ENCODE data around the gene GPR137C.
"Not testable (repeated sequence)": the region's sequence is repeated elsewhere in the genome, so short reads cannot be mapped to it uniquely, and the experiment has no call there.

GPR137C gene

GRCh38 chr14:52550661-52551060, 2.0 kb upstream of the GPR137C start:
- Mint-ChIP-seq H3K4me1 (peaks cover 39% of the 10 kb centered on the region), H3K36me3 (peaks cover 11% of the 10 kb centered on the region), H3K9me3 (no peaks in the 10 kb centered on the region), H3K27me3 (no peaks in the 10 kb centered on the region), H3K27ac (peak overlapping the region; percentile 87), H3K4me3 (peak overlapping the region; percentile 76)
- DNase-seq: no peak
- CTCF ChIA-PET: interaction anchor here (0.6 to 1.1 kb wide), 4 partner anchors 7 to 399 kb away, joined by 3 to 4 read pairs (median 4); no protein-coding TSS in a partner anchor

GRCh38 chr14:52551205-52551604, 1.4 kb upstream of the GPR137C start:
- no peak for DNase-seq
- Mint-ChIP-seq H3K4me3 (peak overlapping the region; percentile 76), H3K4me1 (peaks cover 39% of the 10 kb centered on the region), H3K27ac (peak overlapping the region; percentile 87), H3K36me3 (peaks cover 11% of the 10 kb centered on the region), H3K9me3 (no peaks in the 10 kb centered on the region), H3K27me3 (peaks cover 2% of the 10 kb centered on the region)
- CTCF ChIA-PET: interaction anchor here (0.6 to 1.5 kb wide), 5 partner anchors 8 to 398 kb away, joined by 3 to 4 read pairs (median 4); no protein-coding TSS in a partner anchor

GRCh38 chr14:52551696-52552062, 957 bp upstream of the GPR137C start:
- peaks cover 15% of the 10 kb centered on the region for H3K36me3 Mint-ChIP-seq
- peaks cover 7% of the 10 kb centered on the region for H3K27me3 Mint-ChIP-seq
- peak overlapping the region; percentile 87 for H3K27ac Mint-ChIP-seq
- CTCF ChIA-PET: interaction anchor here (1.0 to 1.5 kb wide), 4 partner anchors 8 to 251 kb away, joined by 3 to 4 read pairs (median 3); no protein-coding TSS in a partner anchor
- H3K4me1 Mint-ChIP-seq: peaks cover 39% of the 10 kb centered on the region
- H3K9me3 Mint-ChIP-seq: no peaks in the 10 kb centered on the region
- peak; percentile 25 for DNase-seq
- H3K4me3 Mint-ChIP-seq: peak overlapping the region; percentile 76

- peak; percentile 64 for DNase-seq
- Mint-ChIP-seq H3K36me3 (peaks cover 8% of the 10 kb centered on the region), H3K27me3 (peaks cover 14% of the 10 kb centered on the region), H3K27ac (peak overlapping the region; percentile 89), H3K4me1 (peaks cover 32% of the 10 kb centered on the region), H3K4me3 (peak overlapping the region; percentile 92), H3K9me3 (no peaks in the 10 kb centered on the region)
- CTCF ChIA-PET: interaction anchor here (0.9 to 1.5 kb wide), 3 partner anchors 9 to 14 kb away, joined by 3 to 4 read pairs (median 3); no protein-coding TSS in a partner anchor
These were observed 500 bp downstream of the GPR137C start for GRCh38 chr14:52553002-52553670.

- DNase-seq: peak; percentile 84
- Mint-ChIP-seq H3K4me1 (peaks cover 32% of the 10 kb centered on the region), H3K4me3 (peak overlapping the region; percentile 92), H3K9me3 (no peaks in the 10 kb centered on the region), H3K36me3 (peaks cover 8% of the 10 kb centered on the region), H3K27ac (peak overlapping the region; percentile 89), H3K27me3 (peaks cover 14% of the 10 kb centered on the region)
- CTCF ChIA-PET: interaction anchor here (0.6 to 0.9 kb wide), 2 partner anchors 9 to 658 kb away, joined by 3 read pairs; no protein-coding TSS in a partner anchor
These were observed 1.3 kb downstream of the GPR137C start for GRCh38 chr14:52553671-52554575.

- H3K9me3 Mint-ChIP-seq: no peaks in the 10 kb centered on the region
- CTCF ChIA-PET: interaction anchor here (0.7 kb wide), 1 partner anchor 110 kb away, joined by 3 read pairs; no protein-coding TSS in a partner anchor
- H3K4me3 Mint-ChIP-seq: no peak overlapping the region
- H3K27me3 Mint-ChIP-seq: peaks cover 29% of the 10 kb centered on the region
- H3K27ac Mint-ChIP-seq: no peak overlapping the region
- no peak for DNase-seq
- H3K4me1 Mint-ChIP-seq: peaks cover 6% of the 10 kb centered on the region
- H3K36me3 Mint-ChIP-seq: peaks cover 6% of the 10 kb centered on the region
These were observed 6.1 kb downstream of the GPR137C start for GRCh38 chr14:52558688-52559087.

GRCh38 chr14:52563120-52563519, 10.5 kb downstream of the GPR137C start:
- H3K27ac Mint-ChIP-seq: no peak overlapping the region
- H3K36me3 Mint-ChIP-seq: no peaks in the 10 kb centered on the region
- H3K4me3 Mint-ChIP-seq: no peak overlapping the region
- CTCF ChIA-PET: interaction anchor here (0.6 to 1.1 kb wide), 2 partner anchors 9 to 125 kb away, joined by 3 to 4 read pairs; no protein-coding TSS in a partner anchor
- H3K4me1 Mint-ChIP-seq: no peaks in the 10 kb centered on the region
- H3K27me3 Mint-ChIP-seq: peaks cover 20% of the 10 kb centered on the region
- H3K9me3 Mint-ChIP-seq: no peaks in the 10 kb centered on the region
- no peak for DNase-seq

GRCh38 chr14:52568454-52568853, 15.8 kb downstream of the GPR137C start:
- Mint-ChIP-seq H3K9me3 (peaks cover 37% of the 10 kb centered on the region), H3K27me3 (peaks cover 16% of the 10 kb centered on the region)
- H3K4me1 Mint-ChIP-seq, H3K4me3 Mint-ChIP-seq, H3K36me3 Mint-ChIP-seq, H3K27ac Mint-ChIP-seq, DNase-seq, CTCF ChIA-PET: not testable (repeated sequence)

- no peak for DNase-seq
- Mint-ChIP-seq H3K9me3 (peaks cover 28% of the 10 kb centered on the region), H3K27me3 (peaks cover 15% of the 10 kb centered on the region), H3K4me1 (no peaks in the 10 kb centered on the region), H3K4me3 (no peak overlapping the region), H3K27ac (no peak overlapping the region), H3K36me3 (peaks cover 5% of the 10 kb centered on the region)
- CTCF ChIA-PET: interaction anchor here (1.1 kb wide), 1 partner anchor 720 kb away, joined by 3 read pairs; no protein-coding TSS in a partner anchor
These were observed 23.2 kb downstream of the GPR137C start for GRCh38 chr14:52575858-52576257.

GRCh38 chr14:52583544-52583943, 30.9 kb downstream of the GPR137C start:
- Mint-ChIP-seq H3K27me3 (peaks cover 18% of the 10 kb centered on the region), H3K4me1 (no peaks in the 10 kb centered on the region), H3K9me3 (no peaks in the 10 kb centered on the region), H3K36me3 (no peaks in the 10 kb centered on the region), H3K27ac (no peak overlapping the region), H3K4me3 (no peak overlapping the region)
- no peak for DNase-seq
- CTCF ChIA-PET: no interaction called here

- H3K9me3 Mint-ChIP-seq: peaks cover 3% of the 10 kb centered on the region
These were observed 37.0 kb downstream of the GPR137C start for GRCh38 chr14:52589646-52590045.

GRCh38 chr14:52590318-52590717, 37.7 kb downstream of the GPR137C start:
- CTCF ChIA-PET: no interaction called here
- Mint-ChIP-seq H3K27ac (no peak overlapping the region), H3K36me3 (no peaks in the 10 kb centered on the region), H3K4me1 (no peaks in the 10 kb centered on the region), H3K27me3 (peaks cover 8% of the 10 kb centered on the region), H3K9me3 (peaks cover 3% of the 10 kb centered on the region), H3K4me3 (no peak overlapping the region)
- no peak for DNase-seq

More at GRCh38 chr14:52589646-52590045, 37.0 kb downstream of the GPR137C start:
- no peak overlapping the region for H3K27ac Mint-ChIP-seq
- H3K4me1 Mint-ChIP-seq: no peaks in the 10 kb centered on the region
- H3K4me3 Mint-ChIP-seq: no peak overlapping the region
- H3K27me3 Mint-ChIP-seq: peaks cover 12% of the 10 kb centered on the region
- H3K36me3 Mint-ChIP-seq: no peaks in the 10 kb centered on the region
- DNase-seq: no peak
- CTCF ChIA-PET: no interaction called here

GRCh38 chr14:52596320-52596719, 43.7 kb downstream of the GPR137C start:
- Mint-ChIP-seq H3K4me1 (no peaks in the 10 kb centered on the region), H3K9me3 (peaks cover 5% of the 10 kb centered on the region), H3K27me3 (peaks cover 6% of the 10 kb centered on the region), H3K27ac (no peak overlapping the region), H3K36me3 (no peaks in the 10 kb centered on the region), H3K4me3 (no peak overlapping the region)
- CTCF ChIA-PET: no interaction called here
- no peak for DNase-seq

GRCh38 chr14:52596861-52597260, 44.2 kb downstream of the GPR137C start:
- Mint-ChIP-seq H3K36me3 (no peaks in the 10 kb centered on the region), H3K27ac (no peak overlapping the region), H3K4me3 (no peak overlapping the region), H3K4me1 (no peaks in the 10 kb centered on the region), H3K27me3 (peaks cover 6% of the 10 kb centered on the region), H3K9me3 (peaks cover 4% of the 10 kb centered on the region)
- DNase-seq: no peak
- CTCF ChIA-PET: no interaction called here
